ENCODE results near the gene HS2ST1.

- TF ChIP-seq CTCF (conservative IDR thresholded peaks at IDR 0.05; ENCODE audit: low read depth in 2 of 2) (no peak), EZH2phosphoT487 (IDR thresholded peaks at IDR 0.05; ENCODE audit: unreplicated experiment) (no peak), POLR2AphosphoS5 (IDR thresholded peaks at IDR 0.05; ENCODE audit: low read depth) (no peak), ZNF462 (CRISPR knock-in tag; IDR thresholded peaks at IDR 0.05) (no peak), EZH2 (IDR thresholded peaks at IDR 0.05; ENCODE audit: low read depth, unreplicated experiment) (no peak), REST (IDR thresholded peaks at IDR 0.05; ENCODE audit: unreplicated experiment) (no peak), CREB1 (CRISPR knock-in tag; IDR thresholded peaks at IDR 0.05; ENCODE audit: low read depth) (no peak), STAT1 (IDR thresholded peaks at IDR 0.05; ENCODE audit: unreplicated experiment) (no peak), ZNF331 (CRISPR knock-in tag; IDR thresholded peaks at IDR 0.05; ENCODE audit: low read depth) (no peak), JUNB (IDR thresholded peaks at IDR 0.05; ENCODE audit: unreplicated experiment) (no peak), ZNF114 (CRISPR knock-in tag; IDR thresholded peaks at IDR 0.05) (no peak), ETS1 (IDR thresholded peaks at IDR 0.05) (no peak), NANOG (IDR thresholded peaks at IDR 0.05; ENCODE audit: borderline replicate concordance) (no peak)
Measured at GRCh38 chr1:87141556-87141955, 227.1 kb downstream of the HS2ST1 start.
